Osteoblast (primary cell): Measurements from ENCODE around the gene MAPK11. TPM values are rescaled to one million over a fixed set of nuclear protein-coding genes. Genes with fewer than 3 reads are reported as not detected.
"Not testable (repeated sequence)": the region's sequence is repeated elsewhere in the genome, so short reads cannot be mapped to it uniquely, and the experiment has no call there.

Source experiments
- DNase-seq: peaks from one replicate; pipeline ENCODE4 v3.0.0; 2011; ENCODE audit warnings: low spot score, mixed read lengths; ENCODE audit not compliant: insufficient read length; ENCODE audit errors: missing footprints
- H2AFZ ChIP-seq: 2 replicates; pipeline ENCODE4 v1.6.0; 2011; ENCODE audit warnings: mild to moderate bottlenecking, low read length
- H3K27ac ChIP-seq: 2 replicates; pipeline ENCODE4 v1.5.1; 2011; ENCODE audit warnings: mild to moderate bottlenecking, low read depth, low read length, moderate library complexity
- H3K27me3 ChIP-seq: 2 replicates; pipeline ENCODE4 v1.6.0; 2012; ENCODE audit warnings: mild to moderate bottlenecking, control low read depth, inconsistent platforms, low read length, moderate library complexity; ENCODE audit not compliant: insufficient read depth
- H3K36me3 ChIP-seq: 2 replicates; pipeline ENCODE4 v1.5.1; 2011; ENCODE audit warnings: mild to moderate bottlenecking, low read length, control low read depth, moderate library complexity; ENCODE audit not compliant: insufficient read depth
- H3K4me1 ChIP-seq: 2 replicates; pipeline ENCODE4 v1.5.1; 2011; ENCODE audit warnings: mild to moderate bottlenecking, low read length, control low read depth, moderate library complexity; ENCODE audit not compliant: insufficient read depth
- H3K4me2 ChIP-seq: 2 replicates; pipeline ENCODE4 v1.6.0; 2011; ENCODE audit warnings: mild to moderate bottlenecking, low read length; ENCODE audit not compliant: insufficient read depth
- H3K4me3 ChIP-seq: fragments of 200-600 bp; sonication (generic); 3 replicates; pipeline ENCODE4 v1.5.1; 2012; ENCODE audit warnings: mild to moderate bottlenecking, low read length, inconsistent platforms; ENCODE audit not compliant: insufficient read depth
- H3K79me2 ChIP-seq: 2 replicates; pipeline ENCODE4 v1.6.0; 2012; ENCODE audit warnings: mild to moderate bottlenecking, low read length, control low read depth, inconsistent platforms; ENCODE audit not compliant: insufficient read depth
- H3K9me3 ChIP-seq: 2 replicates; pipeline ENCODE4 v1.5.1; 2011; ENCODE audit warnings: low read depth, low read length, control low read depth
- H4K20me1 ChIP-seq: 2 replicates; pipeline ENCODE4 v1.6.0; 2012; ENCODE audit warnings: mild to moderate bottlenecking, low read length, control low read depth; ENCODE audit not compliant: insufficient read depth
- CTCF ChIP-seq: IDR thresholded peaks from 2 replicates; pipeline ENCODE4 v1.5.1; 2011; ENCODE audit warnings: mild to moderate bottlenecking, low read depth, low read length, moderate library complexity; ENCODE audit errors: extremely low read depth
- total RNA-seq: library from RNA; depleted of rRNA; stranded (reverse); fragments of >200 nt; gene quantifications from 2 replicates; pipeline ENCODE4 v1.2.3, GENCODE V29; 2012

Gene MAPK11
- total RNA-seq, 1 donor: 6.2 TPM

- Histone ChIP-seq H3K9me3 (no peaks in the 10 kb centered on the region), H3K27me3 (no peaks in the 10 kb centered on the region), H3K79me2 (peaks cover 4% of the 10 kb centered on the region), H3K36me3 (peaks cover 54% of the 10 kb centered on the region), H3K27ac (no peak overlapping the region), H3K4me1 (peaks cover 11% of the 10 kb centered on the region), H3K4me3 (no peak overlapping the region), H3K4me2 (no peak overlapping the region), H2AFZ (no peak overlapping the region), H4K20me1 (peaks cover 41% of the 10 kb centered on the region)
- TF ChIP-seq CTCF: no peak
- DNase-seq: no peak
Measured at GRCh38 chr22:50274771-50275170, 4.6 kb upstream of the MAPK11 start.

DNA sequence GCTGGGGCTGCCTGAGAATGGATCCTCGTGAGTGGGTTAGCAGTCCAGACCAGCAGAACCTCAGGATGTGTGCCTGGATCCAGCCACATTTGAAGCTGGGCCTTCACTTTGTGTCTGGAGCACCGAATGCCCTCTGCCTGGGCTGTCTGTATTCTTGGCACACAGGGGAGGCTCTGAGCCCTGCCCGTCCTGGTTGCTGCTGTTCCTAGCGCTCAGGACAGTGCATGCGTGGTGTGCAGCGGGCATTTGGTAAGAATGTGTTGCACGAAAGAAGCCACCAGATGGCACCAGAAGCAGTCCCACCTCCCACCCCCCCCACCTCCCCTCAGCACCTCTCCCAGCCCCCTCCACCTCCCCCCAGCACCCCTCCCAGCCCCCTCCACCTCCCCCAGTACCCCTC is 4.1 kb upstream of the MAPK11 start:
- H3K4me1 ChIP-seq: peaks cover 11% of the 10 kb centered on the region
- H3K27me3 ChIP-seq: no peaks in the 10 kb centered on the region
- DNase-seq: peak; percentile 97
- peaks cover 49% of the 10 kb centered on the region for H3K36me3 ChIP-seq
- no peak overlapping the region for H3K4me3 ChIP-seq
- TF ChIP-seq CTCF: no peak
- no peak overlapping the region for H3K27ac ChIP-seq
- no peak overlapping the region for H3K4me2 ChIP-seq
- H2AFZ ChIP-seq: no peak overlapping the region
- no peaks in the 10 kb centered on the region for H3K9me3 ChIP-seq
- H3K79me2 ChIP-seq: peaks cover 3% of the 10 kb centered on the region
- peaks cover 41% of the 10 kb centered on the region for H4K20me1 ChIP-seq

GRCh38 chr22:50273781-50274180 is 3.6 kb upstream of the MAPK11 start:
- not testable (repeated sequence) for H3K4me2 ChIP-seq, H3K9me3 ChIP-seq, DNase-seq, H3K27ac ChIP-seq, H3K27me3 ChIP-seq, H2AFZ ChIP-seq, H3K4me3 ChIP-seq, H3K79me2 ChIP-seq
- Histone ChIP-seq H3K36me3 (peaks cover 44% of the 10 kb centered on the region), H3K4me1 (peaks cover 11% of the 10 kb centered on the region), H4K20me1 (peaks cover 40% of the 10 kb centered on the region)

DNA sequence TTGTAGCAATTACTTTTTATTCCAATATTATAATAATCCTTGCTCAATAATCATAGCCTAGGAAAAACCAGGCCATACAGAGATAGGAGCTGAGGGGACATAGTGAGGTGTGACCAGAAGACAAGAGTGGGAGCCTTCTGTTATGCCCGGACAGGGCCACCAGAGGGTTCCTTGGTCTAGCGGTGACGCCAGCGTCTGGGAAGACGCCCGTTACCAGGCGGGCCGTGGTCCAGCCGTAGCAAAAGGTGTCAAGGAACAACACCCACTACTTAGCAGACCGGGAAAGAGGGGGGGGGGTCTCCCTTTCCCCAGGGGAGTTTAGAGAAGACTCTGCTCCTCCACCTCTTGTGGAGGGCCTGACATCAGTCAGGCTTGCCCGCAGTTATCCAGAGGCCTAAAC is 3.2 kb upstream of the MAPK11 start:
- H3K79me2 ChIP-seq, DNase-seq, H2AFZ ChIP-seq, H3K27ac ChIP-seq, H3K27me3 ChIP-seq, H3K9me3 ChIP-seq, H3K4me3 ChIP-seq, H3K4me2 ChIP-seq: not testable (repeated sequence)
- H3K36me3 ChIP-seq: peaks cover 39% of the 10 kb centered on the region
- peaks cover 11% of the 10 kb centered on the region for H3K4me1 ChIP-seq
- H4K20me1 ChIP-seq: peaks cover 37% of the 10 kb centered on the region

GRCh38 chr22:50272044-50272802 is 2.0 kb upstream of the MAPK11 start:
- H3K79me2 ChIP-seq: no peaks in the 10 kb centered on the region
- H3K4me3 ChIP-seq: no peak overlapping the region
- H4K20me1 ChIP-seq: peaks cover 37% of the 10 kb centered on the region
- H3K27me3 ChIP-seq: no peaks in the 10 kb centered on the region
- peaks cover 11% of the 10 kb centered on the region for H3K4me1 ChIP-seq
- no peak for DNase-seq
- H3K27ac ChIP-seq: no peak overlapping the region
- H2AFZ ChIP-seq: no peak overlapping the region
- no peaks in the 10 kb centered on the region for H3K9me3 ChIP-seq
- peaks cover 28% of the 10 kb centered on the region for H3K36me3 ChIP-seq
- no peak for TF ChIP-seq CTCF
- no peak overlapping the region for H3K4me2 ChIP-seq
